HepG2 (cell line): ENCODE results near the gene VDAC1. TPM values are rescaled to one million over a fixed set of nuclear protein-coding genes. Genes with fewer than 3 reads are reported as not detected.

ENCODE experiments used
- ARID4A ChIP-seq: sonication (generic); formaldehyde crosslinking; IDR thresholded peaks from 2 replicates; pipeline ENCODE4 v1.5.0; 2020; ENCODE audit warnings: mild to moderate bottlenecking, missing genetic modification reagents, borderline replicate concordance
- EZH2 ChIP-seq: conservative IDR thresholded peaks from 2 replicates; pipeline ENCODE4 v1.6.1; 2012; ENCODE audit warnings: mild to moderate bottlenecking, low read depth, low read length, moderate library complexity
- FOSL2 ChIP-seq: sonication (generic); formaldehyde crosslinking; IDR thresholded peaks from 2 replicates; pipeline ENCODE4 v1.4.0; 2020; ENCODE audit warnings: missing genetic modification reagents
- HES4 ChIP-seq: sonication (generic); formaldehyde crosslinking; IDR thresholded peaks from 2 replicates; pipeline ENCODE4 v1.9.0; 2021; ENCODE audit warnings: mild to moderate bottlenecking, missing genetic modification reagents, borderline replicate concordance
- KLF15 ChIP-seq: sonication (generic); formaldehyde crosslinking; IDR thresholded peaks from 2 replicates; pipeline ENCODE4 v1.8.1; 2023; ENCODE audit warnings: borderline replicate concordance, mild to moderate bottlenecking, inconsistent platforms, missing genetic modification reagents, mixed read lengths
- PAWR ChIP-seq: sonication (generic); formaldehyde crosslinking; IDR thresholded peaks from 2 replicates; pipeline ENCODE4 v1.4.0; 2020; ENCODE audit warnings: missing genetic modification reagents, mild to moderate bottlenecking, borderline replicate concordance
- RFX5 ChIP-seq: IDR thresholded peaks from 2 replicates; pipeline ENCODE4 v1.6.1; 2011; ENCODE audit warnings: low read depth, low read length, improper control_type of control experiment
- SALL1 ChIP-seq: sonication (generic); formaldehyde crosslinking; IDR thresholded peaks from 2 replicates; pipeline ENCODE4 v1.8.0; 2022; ENCODE audit warnings: mild to moderate bottlenecking, missing genetic modification reagents
- STAT5B ChIP-seq: sonication (generic); formaldehyde crosslinking; IDR thresholded peaks from 2 replicates; pipeline ENCODE4 v1.4.0; 2020; ENCODE audit warnings: missing genetic modification reagents
- ZNF225 ChIP-seq: sonication (generic); formaldehyde crosslinking; IDR thresholded peaks from 2 replicates; pipeline ENCODE4 v1.4.0; 2020; ENCODE audit warnings: mild to moderate bottlenecking, missing genetic modification reagents
- ZNF232 ChIP-seq: sonication (generic); formaldehyde crosslinking; IDR thresholded peaks from 2 replicates; pipeline ENCODE4 v1.4.0; 2020; ENCODE audit warnings: missing genetic modification reagents, borderline replicate concordance
- ZNF318 ChIP-seq: sonication (generic); formaldehyde crosslinking; IDR thresholded peaks from 2 replicates; pipeline ENCODE4 v1.4.0; 2020; ENCODE audit warnings: mild to moderate bottlenecking, missing genetic modification reagents
- ZNF678 ChIP-seq: sonication (generic); formaldehyde crosslinking; IDR thresholded peaks from 2 replicates; pipeline ENCODE4 v1.4.0; 2020; ENCODE audit warnings: mild to moderate bottlenecking, missing genetic modification reagents
- ZNF792 ChIP-seq: IDR thresholded peaks from 2 replicates; pipeline ENCODE4 v1.6.1; 2016
- polyA plus RNA-seq, 8 experiments: library from polyadenylated mRNA; depleted of rRNA in 3 of 8; stranded (reverse) in 7 of 8; unstranded in 1 of 8; fragments of >200 nt; fragmentation: Illumina TruSeq in 4 of 8; extraction: Trizol in 4 of 8; gene quantifications; 2 replicates each; pipeline versions ENCODE4 v1.2.1 to v1.2.3, GENCODE V29; 2011 to 2016; ENCODE audit warnings: low read depth in 4 of 8, missing spikeins in 1 of 8, mixed read lengths in 1 of 8; ENCODE audit not compliant: insufficient read depth in 1 of 8
- total RNA-seq, 5 experiments: library from RNA; depleted of rRNA; stranded (reverse); fragments of >200 nt; fragmentation: Illumina TruSeq; extraction: Trizol; gene quantifications; 2 replicates each; pipeline ENCODE4 v1.2.3, GENCODE V29; 2016; ENCODE audit warnings: low read depth in 1 of 5

Gene VDAC1
- total and polyA plus RNA-seq, 2 of the 13 experiments (the other 11 are each of a cell fraction or from before 2014, with no cell fraction given): 112 to 380 TPM

GRCh38 chr5:133977161-133977787, 27.5 kb downstream of the VDAC1 start (continued):
- TF ChIP-seq ARID4A (peak; percentile 18; the same call in 1 of the 2 replicates), ZNF792 (no peak), STAT5B (CRISPR knock-in tag) (no peak), ZNF678 (CRISPR knock-in tag) (no peak), HES4 (CRISPR knock-in tag) (no peak), FOSL2 (CRISPR knock-in tag) (no peak), ZNF232 (no peak), RFX5 (no peak), ZNF318 (CRISPR knock-in tag) (no peak), KLF15 (no peak), SALL1 (CRISPR knock-in tag) (peak; percentile 55; the same call in 1 of the 2 replicates), EZH2 (no peak), ZNF225 (no peak), PAWR (CRISPR knock-in tag) (no peak)
